K562 (cell line): ENCODE data around the gene IRGQ. TPM values are rescaled to one million over a fixed set of nuclear protein-coding genes. Genes with fewer than 3 reads are reported as not detected.
A peak's percentile ranks its signal among the peaks of the same experiment; 100 is the strongest.

Source experiments
- ARID4B ChIP-seq: sonication (generic); formaldehyde crosslinking; IDR thresholded peaks from 2 replicates; pipeline ENCODE4 v1.8.0; 2022; ENCODE audit warnings: mild to moderate bottlenecking, missing genetic modification reagents
- C11orf30 ChIP-seq: fragments of 450-650 bp; IDR thresholded peaks from 2 replicates; pipeline ENCODE4 v1.6.1; 2016; ENCODE audit warnings: low read depth, mild to moderate bottlenecking
- CEBPZ ChIP-seq: fragments of 150-350 bp; IDR thresholded peaks from 2 replicates; pipeline ENCODE4 v1.6.1; 2014; ENCODE audit warnings: low read depth, mild to moderate bottlenecking, low read length, borderline replicate concordance
- FOSL1 ChIP-seq: fragments of 200-800 bp; sonication (Bioruptor generic); conservative IDR thresholded peaks from 2 replicates; pipeline ENCODE4 v1.6.1; 2016; ENCODE audit warnings: missing genetic modification characterization, missing compliant biosample characterization
- FOXJ2 ChIP-seq: fragments of 200-800 bp; sonication (Bioruptor generic); IDR thresholded peaks from 2 replicates; pipeline ENCODE4 v1.6.1; 2016; ENCODE audit warnings: missing genetic modification characterization, missing compliant biosample characterization
- GABPA ChIP-seq: fragments of 200-800 bp; sonication (Bioruptor generic); conservative IDR thresholded peaks from 2 replicates; pipeline ENCODE4 v1.6.1; 2016; ENCODE audit warnings: low read depth, missing genetic modification characterization, missing compliant biosample characterization
- GABPB2 ChIP-seq: fragments of 250-450 bp; sonication (Bioruptor Pico); conservative IDR thresholded peaks from 2 replicates; pipeline ENCODE4 v1.5.1; 2021; ENCODE audit warnings: mild to moderate bottlenecking
- ILK ChIP-seq: fragments of 450-650 bp; IDR thresholded peaks from 2 replicates; pipeline ENCODE4 v1.6.1; 2016; ENCODE audit warnings: missing genetic modification characterization, low read depth, mild to moderate bottlenecking, missing compliant biosample characterization, moderate library complexity, borderline replicate concordance
- IRF2 ChIP-seq: sonication (generic); formaldehyde crosslinking; IDR thresholded peaks from 2 replicates; pipeline ENCODE4 v1.8.1; 2022; ENCODE audit warnings: mild to moderate bottlenecking, missing genetic modification reagents
- MBD2 ChIP-seq: sonication (generic); IDR thresholded peaks from 2 replicates; pipeline ENCODE4 v1.6.1; 2016; ENCODE audit warnings: low read depth, borderline replicate concordance
- MTA3 ChIP-seq: fragments of 450-650 bp; formaldehyde crosslinking; IDR thresholded peaks from 2 replicates; pipeline ENCODE4 v1.6.1; 2017; ENCODE audit warnings: mild to moderate bottlenecking, borderline replicate concordance
- NR2C1 ChIP-seq, 2 experiments: fragments of 450-650 bp; IDR thresholded peaks; 2 replicates each; pipeline ENCODE4 v1.6.1; 2017; ENCODE audit warnings: mild to moderate bottlenecking in 2 of 2, antibody characterized with exemption in 1 of 2, inconsistent platforms in 1 of 2, missing compliant biosample characterization in 1 of 2, missing genetic modification characterization in 1 of 2
- PHF8 ChIP-seq: fragments of 200-600 bp; sonication (generic); IDR thresholded peaks from 2 replicates; pipeline ENCODE4 v1.6.1; 2012; ENCODE audit warnings: mixed run types, mild to moderate bottlenecking, inconsistent platforms, low read length, moderate library complexity, borderline replicate concordance
- POU5F1 ChIP-seq: fragments of 150-350 bp; IDR thresholded peaks from 2 replicates; pipeline ENCODE4 v1.6.1; 2014; ENCODE audit warnings: borderline replicate concordance, low read length, low read depth, mild to moderate bottlenecking; ENCODE audit not compliant: partially characterized antibody
- RBM34 ChIP-seq: fragments of 200-400 bp; formaldehyde crosslinking; IDR thresholded peaks from 2 replicates; pipeline ENCODE4 v1.6.1; 2018; ENCODE audit warnings: low read length, borderline replicate concordance; ENCODE audit not compliant: insufficient read depth
- SIN3A ChIP-seq, 2 experiments: fragments of 150-350 bp in 1 of 2; IDR thresholded peaks; 2 replicates each; pipeline ENCODE4 v1.6.1; 2011 to 2016; ENCODE audit warnings: borderline replicate concordance in 2 of 2, low read depth in 2 of 2, low read length in 2 of 2, mild to moderate bottlenecking in 2 of 2, moderate library complexity in 2 of 2; ENCODE audit not compliant: control insufficient read depth in 1 of 2
- ZNF324 ChIP-seq: fragments of 250-450 bp; sonication (Bioruptor Pico); IDR thresholded peaks from 2 replicates; pipeline ENCODE4 v1.4.0; 2020; ENCODE audit warnings: mild to moderate bottlenecking
- ZNF551 ChIP-seq: fragments of 250-450 bp; sonication (Bioruptor Pico); IDR thresholded peaks from 2 replicates; pipeline ENCODE4 v1.5.0; 2021; ENCODE audit warnings: mild to moderate bottlenecking, moderate library complexity
- polyA plus RNA-seq, 8 experiments: library from polyadenylated mRNA; depleted of rRNA in 4 of 8; stranded (reverse) in 5 of 8; unstranded in 3 of 8; fragments of >200 nt; fragmentation: Nextera tagmentation in 2 of 8; fragmentation: Illumina TruSeq in 1 of 8; extraction: Ambion mirVana in 2 of 8; extraction: Trizol in 1 of 8; gene quantifications; 2 replicates each; pipeline versions ENCODE4 v1.2.1 to v1.2.3, GENCODE V29; 2011 to 2014; ENCODE audit warnings: inconsistent platforms in 1 of 8, missing spikeins in 1 of 8
- total RNA-seq, 7 experiments: library from RNA; depleted of rRNA in 6 of 7; stranded (reverse); fragments of >200 nt in 6 of 7; fragmentation: Illumina TruSeq in 2 of 7; extraction: Trizol in 2 of 7; gene quantifications; 2 replicates each; pipeline versions ENCODE4 v1.2.1 to v1.2.3, GENCODE V29; 2011 to 2021; ENCODE audit warnings: low replicate concordance in 1 of 7

The IRGQ gene
- total and polyA plus RNA-seq, 9 of the 15 experiments (the other 6 are each of a cell fraction or from before 2014, with no cell fraction given), result 3.5 to 19.2 (median 7.9) TPM

GRCh38 chr19:43595999-43596841 lies at the start of gene IRGQ, which contains the start of gene ZNF576 (continued):
- TF ChIP-seq MTA3 (peak; percentile 96), GABPA (tag) (0 out of 2 replicates have a peak, but pooled peaks have one; percentile 18), GABPB2 (CRISPR knock-in tag) (no peak), ARID4B (CRISPR knock-in tag) (peak; percentile 14; the same call in 1 of the 2 replicates), RBM34 (no peak), ZNF324 (CRISPR knock-in tag) (0 out of 2 replicates have a peak, but pooled peaks have one; percentile 34), CEBPZ (no peak), MBD2 (0 out of 2 replicates have a peak, but pooled peaks have one; percentile 43), FOXJ2 (tag) (0 out of 2 replicates have a peak, but pooled peaks have one; percentile 68), ILK (tag) (no peak), ZNF551 (CRISPR knock-in tag) (no peak), C11orf30 (peak; percentile 99), FOSL1 (tag) (peak; percentile 56), PHF8 (peak; percentile 57; the same call in 1 of the 2 replicates), POU5F1 (peak; percentile 86), SIN3A (IDR thresholded peaks at IDR 0.05; ENCODE audit: borderline replicate concordance in 2 of 2, control insufficient read depth in 1 of 2, low read depth in 2 of 2, low read length in 2 of 2) (peak in 1 of 2 experiments; percentile 67; a peak in 2 of 4 replicates), NR2C1 (IDR thresholded peaks at IDR 0.05) (peak; percentile 94; the same call in 1 of the 2 replicates), NR2C1 (tag; IDR thresholded peaks at IDR 0.05) (peak; percentile 94), IRF2 (CRISPR knock-in tag) (no peak)
